Gastrocnemius medialis (tissue), 4 donors: ENCODE measurements around the gene RHBDL1. TPM values are rescaled to one million over a fixed set of nuclear protein-coding genes. Genes with fewer than 3 reads are reported as not detected.

Experiments used
- ATAC-seq, 2 donors: fragments of 150-250 bp; one replicate each; pipeline ENCODE4 v1.9.1; 2016
- DNase-seq, 2 donors: peaks; one replicate each; pipeline ENCODE4 v3.0.0-alpha.2; 2019
- H3K27ac ChIP-seq, 4 donors: fragments of 200-600 bp; sonication (generic); 1 replicate in 1 of 4; 2 replicates in 3 of 4; pipeline ENCODE4 v1.5.1; 2016 to 2018; ENCODE audit warnings: mild to moderate bottlenecking in 2 of 4, moderate library complexity in 1 of 4
- H3K27me3 ChIP-seq, 3 donors: fragments of 200-600 bp; sonication (generic) in 2 of 3; 1 replicate in 1 of 3; 2 replicates in 2 of 3; pipeline versions ENCODE4 v1.5.1 to v1.6.0; 2016 to 2019; ENCODE audit warnings: mild to moderate bottlenecking in 1 of 3, moderate library complexity in 1 of 3
- H3K36me3 ChIP-seq, 2 donors: fragments of 200-600 bp; sonication (generic) in 1 of 2; one replicate each; pipeline ENCODE4 v1.5.1; 2017 to 2018
- H3K4me1 ChIP-seq, 2 donors: fragments of 200-600 bp; sonication (generic) in 1 of 2; one replicate each; pipeline ENCODE4 v1.5.1; 2016 to 2017; ENCODE audit warnings: mild to moderate bottlenecking in 2 of 2
- H3K4me3 ChIP-seq, 4 donors: fragments of 200-600 bp; sonication (generic) in 3 of 4; 1 replicate in 1 of 4; 2 replicates in 3 of 4; pipeline ENCODE4 v1.5.1; 2016 to 2019; ENCODE audit warnings: mild to moderate bottlenecking in 2 of 4
- H3K9me3 ChIP-seq, 3 donors: fragments of 200-600 bp; sonication (generic) in 2 of 3; 1 replicate in 1 of 3; 2 replicates in 2 of 3; pipeline ENCODE4 v1.5.1; 2016 to 2019
- CTCF ChIP-seq, 5 experiments: fragments of 450-650 bp in 3 of 5; fragments of 200-600 bp in 2 of 5; sonication (generic) in 2 of 5; IDR thresholded peaks in 4 of 5; conservative IDR thresholded peaks in 1 of 5; 1 replicate in 4 of 5; 2 replicates in 1 of 5; pipeline ENCODE4 v1.5.1; 2016 to 2019; ENCODE audit warnings: antibody characterized with exemption in 5 of 5, mild to moderate bottlenecking in 3 of 5, moderate library complexity in 3 of 5
- POLR2A ChIP-seq, 2 donors: fragments of 450-650 bp; IDR thresholded peaks; one replicate each; pipeline ENCODE4 v1.6.1; 2017; ENCODE audit warnings: antibody characterized with exemption in 2 of 2, mild to moderate bottlenecking in 2 of 2, moderate library complexity in 2 of 2
- in situ Hi-C, 4 donors: fragments of 200-750 bp; cut with MboI; loops; one replicate each; pipeline versions ENCODE4 v1.15.0 to v1.8.0; 2017; ENCODE audit warnings: low sequenced_read_pairs in 4 of 4
- intact Hi-C: fragments of 100-400 bp; cut with DNase I; formaldehyde crosslinking; loops from one replicate; pipeline ENCODE4 v1.15.1; 2023; ENCODE audit warnings: low total_unique reads
- total RNA-seq, 4 donors: library from RNA; depleted of rRNA; stranded (reverse); fragments of >200 nt; gene quantifications; one replicate each; pipeline versions ENCODE4 v1.1.0 to v1.2.3, GENCODE V29; 2016

RHBDL1 gene
- total RNA-seq, 4 donors from 2014 or later: 0.31 TPM; not detected in 3

DNA sequence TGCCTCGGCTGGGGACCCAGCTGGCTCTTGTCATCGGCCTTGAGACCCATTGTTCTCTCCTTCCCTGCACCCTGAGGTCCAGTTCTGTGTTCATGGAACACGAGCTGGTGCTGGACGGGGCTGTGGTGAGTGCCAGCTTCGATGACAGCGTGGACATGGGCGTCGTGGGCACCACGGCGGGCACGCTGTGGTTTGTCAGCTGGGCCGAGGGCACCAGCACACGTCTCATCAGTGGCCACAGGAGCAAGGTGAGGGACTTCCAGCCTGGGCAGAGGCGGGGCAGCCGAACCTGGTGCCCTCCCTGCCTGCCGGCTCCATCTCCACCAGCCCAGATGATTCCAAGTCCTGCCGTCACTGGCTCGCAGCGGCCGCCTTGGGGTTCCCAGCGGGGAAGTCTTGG, 12.9 kb upstream of the RHBDL1 start:
- no peak overlapping the region for H3K27ac ChIP-seq
- in situ Hi-C loops: no loop called here
- TF ChIP-seq CTCF (IDR thresholded peaks at IDR 0.05 in 4 of 5, conservative IDR thresholded peaks at IDR 0.05 in 1 of 5) (no peak), POLR2A (IDR thresholded peaks at IDR 0.05) (no peak)
- H3K9me3 ChIP-seq: no peaks in the 10 kb centered on the region
- ATAC-seq (no peak), DNase-seq (no peak)
- intact Hi-C loops: no loop called here
- no peaks in the 10 kb centered on the region for H3K36me3 ChIP-seq
- H3K4me1 ChIP-seq: peaks cover 0 to 14% of the 10 kb centered on the region in 2 donors
- no peaks in the 10 kb centered on the region for H3K27me3 ChIP-seq
- no peak overlapping the region for H3K4me3 ChIP-seq

DNA sequence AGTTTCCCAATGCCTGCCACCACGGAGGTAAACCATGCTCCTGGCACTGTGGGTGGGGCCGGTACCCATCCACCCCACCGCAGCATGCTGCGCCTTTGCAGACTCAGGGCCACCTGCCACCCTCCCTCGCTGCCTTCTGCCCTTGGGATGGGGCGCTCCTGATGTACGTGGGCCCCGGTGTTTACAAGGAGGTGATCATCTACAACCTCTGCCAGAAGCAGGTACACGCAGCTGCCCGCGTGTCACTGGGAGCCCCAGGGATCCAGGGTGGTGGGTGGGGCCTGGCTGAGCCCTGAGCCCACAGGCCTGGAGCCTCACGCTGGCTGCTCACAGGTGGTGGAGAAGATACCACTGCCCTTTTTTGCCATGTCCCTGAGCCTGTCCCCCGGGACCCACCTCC, 8.9 kb upstream of the RHBDL1 start:
- TF ChIP-seq POLR2A (IDR thresholded peaks at IDR 0.05) (no peak), CTCF (IDR thresholded peaks at IDR 0.05 in 4 of 5, conservative IDR thresholded peaks at IDR 0.05 in 1 of 5) (no peak)
- intact Hi-C loops: no loop called here
- Histone ChIP-seq H3K36me3 (peaks cover 0 to 24% of the 10 kb centered on the region in 2 donors), H3K9me3 (no peaks in the 10 kb centered on the region), H3K27me3 (no peaks in the 10 kb centered on the region), H3K4me3 (no peak overlapping the region), H3K27ac (no peak overlapping the region), H3K4me1 (peaks cover 7 to 18% of the 10 kb centered on the region in 2 donors)
- no peak for DNase-seq
- in situ Hi-C loops: no loop called here
- no peak for ATAC-seq

GRCh38 chr16:667113-667779, 8.2 kb upstream of the RHBDL1 start:
- TF ChIP-seq CTCF (IDR thresholded peaks at IDR 0.05 in 4 of 5, conservative IDR thresholded peaks at IDR 0.05 in 1 of 5) (no peak), POLR2A (IDR thresholded peaks at IDR 0.05) (no peak)
- DNase-seq: no peak
- peaks cover 7 to 18% of the 10 kb centered on the region in 2 donors for H3K4me1 ChIP-seq
- H3K9me3 ChIP-seq: no peaks in the 10 kb centered on the region
- in situ Hi-C loops: no loop called here
- ATAC-seq: no peak
- no peaks in the 10 kb centered on the region for H3K27me3 ChIP-seq
- H3K27ac ChIP-seq: peak overlapping the region; percentile 79 to 97 (median 92)
- peak overlapping the region in 2 of 4 donors; percentile 78 to 86 for H3K4me3 ChIP-seq
- intact Hi-C loops: no loop called here
- H3K36me3 ChIP-seq: peaks cover 0 to 30% of the 10 kb centered on the region in 2 donors

DNA sequence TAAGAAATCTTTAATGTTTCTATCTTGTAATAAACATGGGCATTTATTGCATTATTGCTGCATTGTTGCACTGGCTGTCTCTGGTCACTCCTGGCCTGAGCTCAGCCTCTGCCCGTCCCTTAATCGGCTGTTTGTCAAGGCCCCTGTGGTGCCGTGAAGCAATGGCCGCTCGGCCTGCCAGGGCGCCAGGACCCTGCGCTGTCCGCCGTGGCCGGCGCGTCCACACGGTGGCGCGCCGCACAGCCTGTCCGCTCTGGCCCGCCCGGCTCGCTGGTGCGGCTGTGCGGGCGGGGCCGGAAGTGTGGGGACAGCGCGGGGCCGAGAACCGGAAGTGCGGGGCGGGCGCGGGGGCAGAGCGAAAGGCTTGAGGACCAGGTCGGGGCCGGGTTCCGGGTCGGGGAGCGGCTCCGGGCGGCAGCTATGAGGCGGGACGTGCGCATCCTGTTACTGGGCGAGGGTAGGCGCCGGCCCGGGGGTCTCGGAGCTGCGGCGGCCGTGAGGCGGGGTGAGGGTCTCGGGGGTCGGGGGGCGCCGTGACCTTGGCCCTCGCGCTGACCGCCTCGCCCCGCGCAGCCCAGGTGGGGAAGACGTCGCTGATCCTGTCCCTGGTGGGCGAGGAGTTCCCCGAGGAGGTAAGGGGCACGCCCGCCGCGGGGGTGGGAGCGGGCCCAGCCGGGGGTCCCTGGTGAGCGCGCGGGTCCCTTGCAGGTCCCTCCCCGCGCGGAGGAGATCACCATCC, 7.5 kb upstream of the RHBDL1 start, which contains the start of gene RHOT2:
TSS of gene RHOT2 (plus strand) at position 353 of the 739 bp plus-strand sequence. CDS start at position 421, 68 bp downstream.
- Histone ChIP-seq H3K27me3 (no peaks in the 10 kb centered on the region), H3K36me3 (peaks cover 0 to 37% of the 10 kb centered on the region in 2 donors), H3K4me3 (peak within 1 kb of the TSS; percentile 78 to 98 (median 92)), H3K27ac (peak within 1 kb of the TSS; percentile 79 to 97 (median 92)), H3K4me1 (peaks cover 7 to 18% of the 10 kb centered on the region in 2 donors), H3K9me3 (no peaks in the 10 kb centered on the region)
- in situ Hi-C loops (no loop called here), intact Hi-C loops (no loop called here)
- peak; percentile 86 to 90 for ATAC-seq
- peak; percentile 83 to 90 for DNase-seq
- TF ChIP-seq POLR2A (IDR thresholded peaks at IDR 0.05) (peak; percentile 49 to 87), CTCF (IDR thresholded peaks at IDR 0.05 in 4 of 5, conservative IDR thresholded peaks at IDR 0.05 in 1 of 5) (peak; percentile 77 to 98 (median 89))
